Lower leg skin (tissue), 3 donors: ENCODE measurements around the gene CCDC63.

ENCODE experiments used
- POLR2A ChIP-seq, 2 donors: fragments of 450-650 bp; IDR thresholded peaks; one replicate each; pipeline ENCODE4 v1.6.1; 2016 to 2017; ENCODE audit warnings: antibody characterized with exemption in 2 of 2, mild to moderate bottlenecking in 1 of 2, moderate library complexity in 1 of 2
- TF ChIP-seq, protein P1 (sequence below), 3 donors: fragments of 450-650 bp; IDR thresholded peaks; one replicate each; pipeline ENCODE4 v1.5.1; 2016; ENCODE audit warnings: antibody characterized with exemption in 3 of 3, mild to moderate bottlenecking in 3 of 3, moderate library complexity in 2 of 3

- TF ChIP-seq, protein P1, sequence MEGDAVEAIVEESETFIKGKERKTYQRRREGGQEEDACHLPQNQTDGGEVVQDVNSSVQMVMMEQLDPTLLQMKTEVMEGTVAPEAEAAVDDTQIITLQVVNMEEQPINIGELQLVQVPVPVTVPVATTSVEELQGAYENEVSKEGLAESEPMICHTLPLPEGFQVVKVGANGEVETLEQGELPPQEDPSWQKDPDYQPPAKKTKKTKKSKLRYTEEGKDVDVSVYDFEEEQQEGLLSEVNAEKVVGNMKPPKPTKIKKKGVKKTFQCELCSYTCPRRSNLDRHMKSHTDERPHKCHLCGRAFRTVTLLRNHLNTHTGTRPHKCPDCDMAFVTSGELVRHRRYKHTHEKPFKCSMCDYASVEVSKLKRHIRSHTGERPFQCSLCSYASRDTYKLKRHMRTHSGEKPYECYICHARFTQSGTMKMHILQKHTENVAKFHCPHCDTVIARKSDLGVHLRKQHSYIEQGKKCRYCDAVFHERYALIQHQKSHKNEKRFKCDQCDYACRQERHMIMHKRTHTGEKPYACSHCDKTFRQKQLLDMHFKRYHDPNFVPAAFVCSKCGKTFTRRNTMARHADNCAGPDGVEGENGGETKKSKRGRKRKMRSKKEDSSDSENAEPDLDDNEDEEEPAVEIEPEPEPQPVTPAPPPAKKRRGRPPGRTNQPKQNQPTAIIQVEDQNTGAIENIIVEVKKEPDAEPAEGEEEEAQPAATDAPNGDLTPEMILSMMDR (IDR thresholded peaks at IDR 0.05), result no peak
- TF ChIP-seq POLR2A (IDR thresholded peaks at IDR 0.05), result no peak
Measured at GRCh38 chr12:110916295-110916875, 69.6 kb downstream of the CCDC63 start.
